ENCODE measurements around the gene GOT1.

The GOT1 gene

GRCh38 chr10:99395750-99396445 is 34.5 kb downstream of the GOT1 start:
- no peak for DNase-seq
- ATAC-seq: no peak

- DNase-seq (no peak), ATAC-seq (no peak)
Observed at GRCh38 chr10:99394761-99395386, 35.5 kb downstream of the GOT1 start.

DNA sequence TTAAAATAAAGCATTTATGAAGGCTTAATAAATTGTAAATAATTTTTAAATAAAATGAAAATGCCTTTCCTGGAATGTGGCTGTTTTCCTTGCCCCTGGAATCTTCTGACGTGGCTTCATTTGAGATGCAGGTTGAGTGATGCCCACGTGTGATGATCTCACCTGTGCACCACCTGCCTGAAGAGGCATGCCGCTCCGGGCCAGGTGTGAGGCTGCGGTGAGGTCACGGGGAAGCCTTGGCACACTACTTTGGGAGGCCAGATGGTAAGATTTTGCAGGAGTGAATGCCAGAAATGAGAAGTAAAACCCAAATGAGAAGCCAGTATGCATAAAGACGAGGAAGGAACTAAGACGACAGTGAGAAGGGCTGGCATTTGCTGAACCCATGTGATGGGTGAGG is 36.2 kb downstream of the GOT1 start:
- DNase-seq: no peak
- ATAC-seq: no peak

- DNase-seq: no peak
- ATAC-seq: no peak
Observed at GRCh38 chr10:99393683-99394082, 36.7 kb downstream of the GOT1 start.

GRCh38 chr10:99393036-99393435 is 37.4 kb downstream of the GOT1 start:
- no peak for ATAC-seq
- no peak for DNase-seq

- DNase-seq (no peak), ATAC-seq (no peak)
Observed at GRCh38 chr10:99391346-99391745, 39.1 kb downstream of the GOT1 start.

GRCh38 chr10:99389729-99390480 is 40.5 kb downstream of the GOT1 start:
- DNase-seq (no peak), ATAC-seq (no peak)

GRCh38 chr10:99387541-99387940 is 42.9 kb downstream of the GOT1 start:
- DNase-seq: no peak
- no peak for ATAC-seq

- no peak for ATAC-seq
- no peak for DNase-seq
Observed at GRCh38 chr10:99387071-99387470, 43.4 kb downstream of the GOT1 start.

GRCh38 chr10:99382176-99382575 is 48.2 kb downstream of the GOT1 start:
- DNase-seq (no peak), ATAC-seq (no peak)

DNA sequence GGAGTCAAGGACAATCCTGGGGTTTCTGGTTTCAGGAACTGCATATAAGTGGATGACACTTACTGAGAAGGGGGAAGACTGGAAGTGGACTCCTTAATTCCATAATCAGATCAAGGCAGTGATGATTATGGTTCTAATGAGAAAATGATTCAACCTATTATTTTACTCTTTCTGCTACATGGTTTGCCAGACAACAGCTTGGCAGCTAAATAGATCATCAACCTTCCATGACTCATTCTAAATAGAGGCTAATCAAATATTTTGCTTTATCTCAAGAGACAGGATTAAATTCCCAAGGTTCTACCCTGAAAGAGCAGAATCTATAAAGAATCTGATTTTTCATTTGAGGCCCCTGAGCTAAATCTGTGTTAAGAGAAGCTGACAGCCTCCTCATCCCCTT is 55.0 kb downstream of the GOT1 start:
- DNase-seq (no peak), ATAC-seq (no peak)

- DNase-seq: no peak
Observed at GRCh38 chr10:99374972-99375371, 55.5 kb downstream of the GOT1 start.

GRCh38 chr10:99374526-99374925 is 55.9 kb downstream of the GOT1 start:
- ATAC-seq (no peak), DNase-seq (no peak)

More at GRCh38 chr10:99374972-99375371, 55.5 kb downstream of the GOT1 start:
- ATAC-seq: no peak

GRCh38 chr10:99372546-99373271 is 57.7 kb downstream of the GOT1 start:
- DNase-seq (no peak), ATAC-seq (no peak)

GRCh38 chr10:99370993-99371392 is 59.4 kb downstream of the GOT1 start:
- ATAC-seq: peak; percentile 36

DNA sequence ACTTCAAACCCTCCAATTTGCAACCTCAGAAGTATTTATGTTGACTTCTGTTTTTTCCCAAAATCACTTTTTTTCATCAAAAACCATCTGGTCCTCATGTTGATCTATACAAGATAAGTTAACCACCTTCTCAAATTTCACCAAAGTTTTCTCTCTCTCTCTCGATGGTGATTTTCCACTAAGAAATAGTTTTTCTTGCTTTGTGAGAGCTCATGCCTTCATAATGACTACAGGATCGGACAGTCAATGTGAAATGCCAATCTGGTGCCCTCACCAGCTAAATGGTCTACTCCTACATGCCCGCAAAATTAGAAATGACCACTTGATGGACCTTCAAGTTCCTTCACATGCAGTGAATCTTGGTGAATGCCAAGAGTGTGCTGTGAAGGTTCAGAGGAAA is 60.9 kb downstream of the GOT1 start:
- DNase-seq: no peak
- ATAC-seq: no peak

More at GRCh38 chr10:99370993-99371392, 59.4 kb downstream of the GOT1 start:
- DNase-seq: no peak

GRCh38 chr10:99369126-99369525 is 61.3 kb downstream of the GOT1 start:
- DNase-seq (no peak), ATAC-seq (no peak)

- DNase-seq (no peak), ATAC-seq (no peak)
Observed at GRCh38 chr10:99368646-99369045, 61.8 kb downstream of the GOT1 start.

- no peak for DNase-seq
Observed at GRCh38 chr10:99366666-99367065, 63.8 kb downstream of the GOT1 start.

GRCh38 chr10:99365736-99366135 is 64.7 kb downstream of the GOT1 start:
- ATAC-seq: no peak

More at GRCh38 chr10:99366666-99367065, 63.8 kb downstream of the GOT1 start:
- no peak for ATAC-seq

GRCh38 chr10:99365311-99365710 is 65.1 kb downstream of the GOT1 start:
- DNase-seq: no peak
- ATAC-seq: no peak

More at GRCh38 chr10:99365736-99366135, 64.7 kb downstream of the GOT1 start:
- DNase-seq: no peak

DNA sequence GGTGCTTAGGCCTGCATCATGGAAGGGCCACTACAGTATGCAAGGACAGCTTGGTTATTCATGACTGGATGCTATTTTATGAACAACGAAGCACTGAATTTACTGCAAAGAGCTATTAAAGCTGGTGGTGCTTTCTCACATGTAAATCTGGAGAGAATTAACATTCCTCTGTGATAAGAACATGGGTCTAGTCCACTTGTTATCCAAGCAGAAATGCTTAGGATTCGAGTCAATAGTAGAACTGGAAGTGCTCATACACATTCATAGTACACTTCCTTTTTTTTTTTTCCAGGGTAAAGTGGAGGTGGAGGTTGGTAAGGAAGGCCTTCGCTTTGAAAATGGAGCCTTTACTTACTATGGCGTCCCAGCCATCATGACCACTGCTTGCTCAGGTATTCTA is 66.3 kb downstream of the GOT1 start:
- DNase-seq: no peak
- no peak for ATAC-seq

DNA sequence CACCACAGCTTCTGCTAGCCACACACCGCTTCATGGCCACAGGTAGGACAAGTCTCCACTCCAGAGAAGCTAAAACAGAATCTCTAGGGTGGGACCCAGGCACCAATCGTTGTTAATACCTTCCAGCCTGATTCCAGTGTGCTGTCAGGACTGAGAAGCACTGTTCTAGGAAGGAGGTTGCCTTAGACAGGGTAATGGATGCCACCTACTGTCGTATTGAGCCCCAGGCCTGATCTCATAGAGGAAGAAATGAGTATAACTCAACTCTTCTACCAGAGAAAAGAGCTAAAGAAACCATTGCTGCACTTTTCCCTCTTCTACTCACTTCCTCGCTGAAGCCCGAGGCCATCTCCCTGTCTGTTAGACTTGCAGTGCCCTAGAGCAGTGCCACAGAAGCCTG is 69.5 kb downstream of the GOT1 start:
- no peak for ATAC-seq
- no peak for DNase-seq

All from stimulated activated naive CD8-positive, alpha-beta T cell treated with anti-CD3 and anti-CD28 coated beads, Interleukin-15, Interleukin-2, amounts not matched to agents 100 U/mL and 50 U/mL, for 24 hours (primary cell).